HepG2 (cell line): ENCODE data around the gene LRRC15. TPM values are rescaled to one million over a fixed set of nuclear protein-coding genes. Genes with fewer than 3 reads are reported as not detected.

Source experiments
- ATAC-seq: fragments of 200-7000 bp; cut with Tn5 transposase; 3 replicates; pipeline ENCODE4 v1.9.1; 2020; ENCODE audit warnings: mild to moderate bottlenecking, moderate library complexity
- BruUV-seq: library from RNA; stranded (reverse); fragments of 400-500 nt; replicated peaks from 2 replicates; lab custom pipeline; 2021; lab: Mats Ljungman, UMichigan
- CTCF ChIA-PET: fragments of 300-600 bp; formaldehyde crosslinking; extraction: SDS; loops from one replicate; lab custom pipeline; 2021; ENCODE audit warnings: low total read pairs, inconsistent platforms, low intra/inter-chr PET ratio; lab: Yijun Ruan, JAX
- POLR2A ChIA-PET: fragments of 350-600 bp; sonication (Branson Sonifier 250); formaldehyde crosslinking; loops from one replicate; lab custom pipeline; 2020; ENCODE audit warnings: antibody characterized with exemption, inconsistent platforms; lab: Yijun Ruan, JAX
- DNase-seq: peaks from one replicate; pipeline ENCODE4 v3.0.0-alpha.2; 2015; ENCODE audit warnings: low spot score
- FAIRE-seq: peaks from 3 replicates; lab custom pipeline; 2011; peaks lifted over from hg19 to GRCh38; lab: Jason Lieb, UNC
- H2AFZ ChIP-seq: one replicate; pipeline ENCODE4 v1.6.1; 2011; ENCODE audit warnings: low read length, inconsistent platforms
- H3K27ac ChIP-seq: fragments of 300-600 bp; 3 replicates; pipeline ENCODE4 v1.8.0; 2011; ENCODE audit warnings: mixed run types, mild to moderate bottlenecking, mixed read lengths, low read length, inconsistent platforms; ENCODE audit not compliant: insufficient read depth; ENCODE audit errors: extremely low read length
- H3K27me3 ChIP-seq, 2 experiments: fragments of 200-600 bp in 1 of 2; 2 replicates in 1 of 2; 3 replicates in 1 of 2; pipeline versions ENCODE4 v1.6.0 to v1.8.0; 2011; ENCODE audit warnings: low read length in 2 of 2, mild to moderate bottlenecking in 2 of 2, moderate library complexity in 2 of 2, inconsistent platforms in 1 of 2; ENCODE audit not compliant: insufficient read depth in 2 of 2, control insufficient read depth in 1 of 2
- H3K36me3 ChIP-seq, 2 experiments: fragments of 200-600 bp in 1 of 2; replicated peaks in 1 of 2; 2 replicates in 1 of 2; 3 replicates in 1 of 2; pipeline versions ENCODE4 v1.5.1 to v1.8.0; 2011; ENCODE audit warnings: low read length in 2 of 2, inconsistent platforms in 1 of 2; ENCODE audit not compliant: insufficient read depth in 2 of 2, control insufficient read depth in 1 of 2
- H3K4me1 ChIP-seq: 2 replicates; pipeline ENCODE4 v1.5.1; 2012; ENCODE audit warnings: low read length, inconsistent platforms; ENCODE audit not compliant: insufficient read depth
- H3K4me2 ChIP-seq: 2 replicates; pipeline ENCODE4 v1.6.0; 2011; ENCODE audit warnings: low read depth, low read length, inconsistent platforms
- H3K4me3 ChIP-seq, 3 experiments: fragments of 200-600 bp in 1 of 3; sonication (generic), shearing (Covaris generic) in 1 of 3; replicated peaks in 1 of 3; 2 replicates each; pipeline ENCODE4 v1.5.1; 2011 to 2016; ENCODE audit warnings: low read length in 3 of 3, inconsistent platforms in 2 of 3, low read depth in 2 of 3, mild to moderate bottlenecking in 2 of 3, control low read depth in 1 of 3, mixed read lengths in 1 of 3; ENCODE audit not compliant: insufficient read depth in 1 of 3
- H3K79me2 ChIP-seq: one replicate; pipeline ENCODE4 v1.6.1; 2011; ENCODE audit warnings: low read length, inconsistent platforms; ENCODE audit not compliant: insufficient read depth
- H3K9ac ChIP-seq: 2 replicates; pipeline ENCODE4 v1.6.0; 2011; ENCODE audit warnings: mild to moderate bottlenecking, low read depth, low read length, inconsistent platforms; ENCODE audit not compliant: insufficient read depth
- H3K9me3 ChIP-seq: 2 replicates; pipeline ENCODE4 v1.5.1; 2012; ENCODE audit warnings: mild to moderate bottlenecking, low read length
- H4K20me1 ChIP-seq: 2 replicates; pipeline ENCODE4 v1.6.0; 2011; ENCODE audit warnings: inconsistent platforms, mild to moderate bottlenecking, low read length, moderate library complexity; ENCODE audit not compliant: insufficient read depth
- ARNT ChIP-seq: fragments of 450-650 bp; IDR thresholded peaks from 2 replicates; pipeline ENCODE4 v1.6.1; 2017
- CAMTA2 ChIP-seq: sonication (generic); formaldehyde crosslinking; IDR thresholded peaks from 2 replicates; pipeline ENCODE4 v1.4.0; 2020; ENCODE audit warnings: mild to moderate bottlenecking, missing genetic modification reagents, borderline replicate concordance
- DNMT3B ChIP-seq: conservative IDR thresholded peaks from 2 replicates; pipeline ENCODE4 v1.6.1; 2016; ENCODE audit warnings: missing biosample characterization, control low read depth
- GABPA ChIP-seq, 2 experiments: IDR thresholded peaks; 2 replicates each; pipeline ENCODE4 v1.6.1; 2011 to 2016; ENCODE audit warnings: low read depth in 2 of 2, low read length in 1 of 2, missing biosample characterization in 1 of 2, missing genetic modification characterization in 1 of 2
- MBD4 ChIP-seq: IDR thresholded peaks from 2 replicates; pipeline ENCODE4 v1.6.1; 2012; ENCODE audit warnings: low read length, inconsistent platforms, borderline replicate concordance
- MEIS2 ChIP-seq: sonication (generic); formaldehyde crosslinking; IDR thresholded peaks from 2 replicates; pipeline ENCODE4 v1.9.0; 2021; ENCODE audit warnings: mild to moderate bottlenecking, missing genetic modification reagents
- REPIN1 ChIP-seq: sonication (generic); formaldehyde crosslinking; IDR thresholded peaks from 2 replicates; pipeline ENCODE4 v1.8.0; 2022; ENCODE audit warnings: missing genetic modification reagents, low read depth, mild to moderate bottlenecking, borderline replicate concordance
- SAFB2 ChIP-seq: sonication (generic); formaldehyde crosslinking; IDR thresholded peaks from 2 replicates; pipeline ENCODE4 v1.5.1; 2020; ENCODE audit warnings: missing genetic modification reagents, low read depth, mild to moderate bottlenecking, borderline replicate concordance
- ZKSCAN5 ChIP-seq: sonication (generic); formaldehyde crosslinking; IDR thresholded peaks from 2 replicates; pipeline ENCODE4 v1.5.1; 2020; ENCODE audit warnings: mild to moderate bottlenecking, missing genetic modification reagents
- ZNF292 ChIP-seq: sonication (generic); formaldehyde crosslinking; IDR thresholded peaks from 2 replicates; pipeline ENCODE4 v1.8.1; 2022; ENCODE audit warnings: mild to moderate bottlenecking, low read depth, missing genetic modification reagents, borderline replicate concordance
- ZNF589 ChIP-seq: sonication (generic); formaldehyde crosslinking; conservative IDR thresholded peaks from 2 replicates; pipeline ENCODE4 v1.8.0; 2022; ENCODE audit warnings: mild to moderate bottlenecking, moderate library complexity, missing genetic modification reagents
- ZNF619 ChIP-seq: sonication (generic); formaldehyde crosslinking; IDR thresholded peaks from 2 replicates; pipeline ENCODE4 v1.4.0; 2020; ENCODE audit warnings: mild to moderate bottlenecking, missing genetic modification reagents
- WGBS: methylation state at CpG from one replicate; pipeline ENCODE4 v1.1.6; 2017; ENCODE audit warnings: low lambda C conversion rate; 5-methylcytosine and 5-hydroxymethylcytosine counted together
- in situ Hi-C: cut with HindIII; loops from 2 replicates; pipeline ENCODE4 v1.10.0; 2017; ENCODE audit warnings: low pct_unique_long_range_greater_than_20kb; ENCODE audit not compliant: extremely low pct_ligation_motif_present
- intact Hi-C: fragments of 100-400 bp; cut with micrococcal nuclease; formaldehyde crosslinking; loops from one replicate; pipeline ENCODE4 v1.10.0; 2022; ENCODE audit not compliant: unreplicated experiment
- polyA plus RNA-seq, 8 experiments: library from polyadenylated mRNA; depleted of rRNA in 3 of 8; stranded (reverse) in 7 of 8; unstranded in 1 of 8; fragments of >200 nt; fragmentation: Illumina TruSeq in 4 of 8; extraction: Trizol in 4 of 8; gene quantifications; 2 replicates each; pipeline versions ENCODE4 v1.2.1 to v1.2.3, GENCODE V29; 2011 to 2016; ENCODE audit warnings: low read depth in 4 of 8, missing spikeins in 1 of 8, mixed read lengths in 1 of 8; ENCODE audit not compliant: insufficient read depth in 1 of 8
- total RNA-seq, 5 experiments: library from RNA; depleted of rRNA; stranded (reverse); fragments of >200 nt; fragmentation: Illumina TruSeq; extraction: Trizol; gene quantifications; 2 replicates each; pipeline ENCODE4 v1.2.3, GENCODE V29; 2016; ENCODE audit warnings: low read depth in 1 of 5
- TF ChIP-seq, protein P1 (sequence below): sonication (generic); formaldehyde crosslinking; IDR thresholded peaks from 2 replicates; pipeline ENCODE4 v1.9.0; 2022; ENCODE audit warnings: low read depth, missing genetic modification reagents
- TF ChIP-seq, protein P2 (sequence below): sonication (generic); formaldehyde crosslinking; IDR thresholded peaks from 2 replicates; pipeline ENCODE4 v1.4.0; 2020; ENCODE audit warnings: mild to moderate bottlenecking, missing genetic modification reagents
- TF ChIP-seq, protein P3 (sequence below): IDR thresholded peaks from 2 replicates; pipeline ENCODE4 v1.6.1; 2012; ENCODE audit warnings: low read depth, low read length, improper control_type of control experiment
- TF ChIP-seq, protein P4 (sequence below): sonication (generic); formaldehyde crosslinking; IDR thresholded peaks from 2 replicates; pipeline ENCODE4 v1.4.0; 2020; ENCODE audit warnings: missing genetic modification reagents, mild to moderate bottlenecking, borderline replicate concordance

LRRC15 gene
- total and polyA plus RNA-seq, 2 of the 13 experiments (the other 11 are each of a cell fraction or from before 2014, with no cell fraction given) = not detected

DNA sequence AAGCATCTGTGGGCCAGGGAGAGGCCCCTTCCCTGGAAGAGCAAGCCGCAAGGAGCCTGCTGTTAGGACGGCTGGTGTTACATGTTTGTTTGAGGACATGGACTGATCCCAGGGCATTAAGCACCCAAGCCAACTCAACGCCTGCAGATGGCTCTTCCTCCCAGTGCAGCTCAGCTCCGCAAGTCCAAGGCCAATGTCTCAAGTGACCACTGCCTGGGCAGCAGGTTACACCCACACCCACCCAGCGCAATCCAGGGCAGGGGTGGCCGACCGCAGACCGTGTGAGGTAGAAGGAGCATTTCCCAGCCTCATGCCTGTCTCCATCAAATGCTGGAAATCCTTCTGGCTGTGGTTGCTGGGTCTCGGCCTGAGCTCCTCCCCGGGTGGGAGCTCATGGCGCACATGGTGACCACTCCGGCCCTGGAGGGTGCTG, 15.0 kb upstream of the LRRC15 start:
- BruUV-seq = no TSS peak
- Histone ChIP-seq H3K9ac (no peak overlapping the region), H3K27me3 (peaks cover 11 to 68% of the 10 kb centered on the region in 2 experiments), H3K79me2 (no peaks in the 10 kb centered on the region), H2AFZ (no peak overlapping the region), H4K20me1 (no peaks in the 10 kb centered on the region), H3K9me3 (no peaks in the 10 kb centered on the region), H3K4me2 (no peak overlapping the region), H3K4me1 (peaks cover 9% of the 10 kb centered on the region; the same call in 1 of the 2 replicates), H3K36me3 (no peaks in the 10 kb centered on the region), H3K4me3 (no peak overlapping the region), H3K27ac (no peak overlapping the region)
- FAIRE-seq (no peak), ATAC-seq (no peak; the same call in 2 of the 3 replicates), DNase-seq (no peak)
- CTCF ChIA-PET = no interaction called here
- POLR2A ChIA-PET = no interaction called here
- in situ Hi-C loops (no loop called here), intact Hi-C loops (no loop called here)
- 55% methylated on average over 5 of the region's 12 CpGs for WGBS
- TF ChIP-seq ARNT = no peak
- TF ChIP-seq DNMT3B (CRISPR knock-in tag) = no peak
- no peak for TF ChIP-seq ZNF619 (CRISPR knock-in tag)
- TF ChIP-seq, protein P1, sequence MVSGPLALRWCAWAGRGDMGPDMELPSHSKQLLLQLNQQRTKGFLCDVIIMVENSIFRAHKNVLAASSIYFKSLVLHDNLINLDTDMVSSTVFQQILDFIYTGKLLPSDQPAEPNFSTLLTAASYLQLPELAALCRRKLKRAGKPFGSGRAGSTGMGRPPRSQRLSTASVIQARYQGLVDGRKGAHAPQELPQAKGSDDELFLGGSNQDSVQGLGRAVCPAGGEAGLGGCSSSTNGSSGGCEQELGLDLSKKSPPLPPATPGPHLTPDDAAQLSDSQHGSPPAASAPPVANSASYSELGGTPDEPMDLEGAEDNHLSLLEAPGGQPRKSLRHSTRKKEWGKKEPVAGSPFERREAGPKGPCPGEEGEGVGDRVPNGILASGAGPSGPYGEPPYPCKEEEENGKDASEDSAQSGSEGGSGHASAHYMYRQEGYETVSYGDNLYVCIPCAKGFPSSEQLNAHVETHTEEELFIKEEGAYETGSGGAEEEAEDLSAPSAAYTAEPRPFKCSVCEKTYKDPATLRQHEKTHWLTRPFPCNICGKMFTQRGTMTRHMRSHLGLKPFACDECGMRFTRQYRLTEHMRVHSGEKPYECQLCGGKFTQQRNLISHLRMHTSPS (CRISPR knock-in tag) = no peak
- no peak for TF ChIP-seq GABPA (IDR thresholded peaks at IDR 0.05; ENCODE audit: low read depth, low read length)
- TF ChIP-seq GABPA (CRISPR knock-in tag; IDR thresholded peaks at IDR 0.05; ENCODE audit: low read depth) = no peak
- TF ChIP-seq, protein P2, sequence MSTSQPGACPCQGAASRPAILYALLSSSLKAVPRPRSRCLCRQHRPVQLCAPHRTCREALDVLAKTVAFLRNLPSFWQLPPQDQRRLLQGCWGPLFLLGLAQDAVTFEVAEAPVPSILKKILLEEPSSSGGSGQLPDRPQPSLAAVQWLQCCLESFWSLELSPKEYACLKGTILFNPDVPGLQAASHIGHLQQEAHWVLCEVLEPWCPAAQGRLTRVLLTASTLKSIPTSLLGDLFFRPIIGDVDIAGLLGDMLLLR = no peak
- no peak for TF ChIP-seq ZNF589 (CRISPR knock-in tag)
- TF ChIP-seq, protein P3, sequence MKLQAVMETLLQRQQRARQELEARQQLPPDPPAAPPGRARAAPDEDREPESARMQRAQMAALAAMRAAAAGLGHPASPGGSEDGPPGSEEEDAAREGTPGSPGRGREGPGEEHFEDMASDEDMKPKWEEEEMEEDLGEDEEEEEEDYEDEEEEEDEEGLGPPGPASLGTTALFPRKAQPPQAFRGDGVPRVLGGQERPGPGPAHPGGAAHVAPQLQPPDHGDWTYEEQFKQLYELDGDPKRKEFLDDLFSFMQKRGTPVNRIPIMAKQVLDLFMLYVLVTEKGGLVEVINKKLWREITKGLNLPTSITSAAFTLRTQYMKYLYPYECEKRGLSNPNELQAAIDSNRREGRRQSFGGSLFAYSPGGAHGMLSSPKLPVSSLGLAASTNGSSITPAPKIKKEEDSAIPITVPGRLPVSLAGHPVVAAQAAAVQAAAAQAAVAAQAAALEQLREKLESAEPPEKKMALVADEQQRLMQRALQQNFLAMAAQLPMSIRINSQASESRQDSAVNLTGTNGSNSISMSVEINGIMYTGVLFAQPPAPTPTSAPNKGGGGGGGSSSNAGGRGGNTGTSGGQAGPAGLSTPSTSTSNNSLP = no peak
- TF ChIP-seq ZKSCAN5 (CRISPR knock-in tag) = no peak
- no peak for TF ChIP-seq SAFB2
- TF ChIP-seq MBD4 = no peak
- no peak for TF ChIP-seq REPIN1 (CRISPR knock-in tag)
- TF ChIP-seq ZNF292 (CRISPR knock-in tag) = no peak
- no peak for TF ChIP-seq MEIS2
- no peak for TF ChIP-seq CAMTA2
- TF ChIP-seq, protein P4, sequence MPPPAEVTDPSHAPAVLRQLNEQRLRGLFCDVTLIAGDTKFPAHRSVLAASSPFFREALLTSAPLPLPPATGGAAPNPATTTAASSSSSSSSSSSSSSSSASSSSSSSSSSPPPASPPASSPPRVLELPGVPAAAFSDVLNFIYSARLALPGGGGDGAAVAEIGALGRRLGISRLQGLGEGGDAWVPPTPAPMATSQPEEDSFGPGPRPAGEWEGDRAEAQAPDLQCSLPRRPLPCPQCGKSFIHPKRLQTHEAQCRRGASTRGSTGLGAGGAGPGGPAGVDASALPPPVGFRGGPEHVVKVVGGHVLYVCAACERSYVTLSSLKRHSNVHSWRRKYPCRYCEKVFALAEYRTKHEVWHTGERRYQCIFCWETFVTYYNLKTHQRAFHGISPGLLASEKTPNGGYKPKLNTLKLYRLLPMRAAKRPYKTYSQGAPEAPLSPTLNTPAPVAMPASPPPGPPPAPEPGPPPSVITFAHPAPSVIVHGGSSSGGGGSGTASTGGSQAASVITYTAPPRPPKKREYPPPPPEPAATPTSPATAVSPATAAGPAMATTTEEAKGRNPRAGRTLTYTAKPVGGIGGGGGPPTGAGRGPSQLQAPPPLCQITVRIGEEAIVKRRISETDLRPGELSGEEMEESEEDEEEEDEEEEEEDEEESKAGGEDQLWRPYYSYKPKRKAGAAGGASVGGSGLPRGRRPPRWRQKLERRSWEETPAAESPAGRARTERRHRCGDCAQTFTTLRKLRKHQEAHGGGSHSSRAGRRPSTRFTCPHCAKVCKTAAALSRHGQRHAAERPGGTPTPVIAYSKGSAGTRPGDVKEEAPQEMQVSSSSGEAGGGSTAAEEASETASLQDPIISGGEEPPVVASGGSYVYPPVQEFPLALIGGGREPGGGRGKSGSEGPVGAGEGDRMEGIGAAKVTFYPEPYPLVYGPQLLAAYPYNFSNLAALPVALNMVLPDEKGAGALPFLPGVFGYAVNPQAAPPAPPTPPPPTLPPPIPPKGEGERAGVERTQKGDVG (CRISPR knock-in tag) = no peak
